GM03348 (cell line): ENCODE measurements around the gene JAKMIP1.

Experiments used
- DNase-seq: peaks from one replicate; pipeline ENCODE4 v3.0.0; 2012; ENCODE audit warnings: low spot score

The JAKMIP1 gene

DNA sequence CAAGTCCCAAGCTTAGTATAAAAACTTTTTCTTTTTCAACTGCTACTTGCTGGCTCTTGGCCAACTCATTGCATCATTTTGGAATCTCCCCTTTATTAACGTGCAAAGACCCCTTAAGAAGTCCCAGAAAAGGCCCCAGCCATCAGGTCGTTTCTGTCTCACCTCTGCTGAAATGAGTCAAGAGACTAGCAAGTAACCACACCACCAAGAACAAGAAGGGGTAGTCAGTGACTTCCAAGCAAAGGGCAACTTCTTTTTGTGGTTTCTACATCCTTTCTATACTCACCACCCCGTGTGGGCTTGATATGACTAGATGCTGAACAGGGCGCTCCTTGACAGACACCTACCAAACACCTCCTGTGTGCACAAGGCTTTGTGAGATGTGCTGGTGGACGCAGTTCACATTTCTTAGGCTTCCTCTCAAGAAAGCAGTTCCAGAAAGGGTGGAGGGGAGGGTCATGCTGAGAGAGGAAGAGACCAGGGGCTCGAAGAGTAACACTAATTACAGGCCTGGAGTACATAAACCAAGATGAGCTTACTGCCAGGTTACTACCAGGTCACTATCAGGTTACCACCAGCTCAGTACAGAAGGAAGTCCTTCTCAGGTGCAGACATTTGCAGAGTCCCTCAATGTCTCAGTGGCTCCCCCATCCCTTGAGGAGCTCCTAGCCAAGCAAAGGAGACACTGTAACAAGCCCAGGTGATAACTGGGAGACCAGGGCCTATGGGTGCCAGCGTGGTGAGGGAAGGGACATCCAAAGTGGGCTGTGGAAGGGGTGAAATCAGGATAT, 19.3 kb downstream of the JAKMIP1 start:
- DNase-seq: no peak

DNA sequence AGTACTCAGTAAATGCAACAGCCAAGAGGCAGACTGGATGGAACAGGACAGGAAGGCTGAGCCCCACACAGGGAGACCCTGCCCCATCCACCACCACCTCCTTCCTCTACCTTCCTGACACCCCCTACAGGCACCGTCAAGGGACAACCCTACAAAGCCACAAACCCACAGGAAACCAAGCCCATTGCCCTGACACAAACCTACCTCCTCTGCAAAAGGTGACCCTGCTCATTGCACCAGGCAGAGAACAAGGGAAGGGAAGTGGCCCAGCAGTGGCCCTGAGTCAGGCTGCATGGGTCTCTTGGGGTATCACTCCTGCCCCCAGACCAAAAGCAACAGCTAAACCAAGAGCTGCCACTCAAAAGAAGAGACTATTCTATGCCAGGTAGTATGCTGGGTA, 21.0 kb downstream of the JAKMIP1 start:
- no peak for DNase-seq

GRCh38 chr4:6178757-6179156, 21.6 kb downstream of the JAKMIP1 start:
- DNase-seq: no peak

DNA sequence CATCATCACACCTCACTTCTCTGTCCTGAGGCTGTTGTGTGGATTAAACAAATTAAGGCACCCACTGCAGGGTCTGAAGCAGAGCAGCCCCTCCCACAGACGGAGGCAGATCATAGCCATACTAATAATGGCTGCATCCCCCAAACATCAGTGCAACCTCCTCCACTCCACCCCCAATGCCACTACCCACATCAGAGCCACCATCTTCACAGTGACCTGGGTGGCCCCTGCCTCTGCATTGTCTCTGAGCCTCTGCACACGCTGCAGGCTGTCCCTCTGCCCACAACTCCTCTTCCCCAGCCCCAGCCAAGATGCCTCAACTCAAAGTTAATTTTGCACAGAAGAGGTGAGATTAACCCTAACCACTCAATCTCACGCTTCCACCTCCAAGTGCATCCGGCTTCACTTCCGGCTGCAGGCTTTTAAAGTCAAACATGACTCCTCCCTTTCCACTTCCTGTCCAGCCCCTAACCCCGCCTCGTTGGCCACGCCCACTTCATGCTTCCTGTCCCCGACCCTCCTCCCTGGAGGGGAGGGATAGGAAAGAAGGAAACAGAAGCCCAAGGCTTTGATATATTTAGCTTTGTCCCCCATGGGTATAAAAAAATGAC, 22.7 kb downstream of the JAKMIP1 start:
- DNase-seq: no peak

GRCh38 chr4:6175426-6175825, 24.9 kb downstream of the JAKMIP1 start:
- DNase-seq: no peak

GRCh38 chr4:6172927-6173200, 27.5 kb downstream of the JAKMIP1 start:
- no peak for DNase-seq

- no peak for DNase-seq
These were observed 28.0 kb downstream of the JAKMIP1 start for GRCh38 chr4:6172093-6172926.

GRCh38 chr4:6169239-6169638, 31.1 kb downstream of the JAKMIP1 start:
- no peak for DNase-seq

GRCh38 chr4:6165766-6166165, 34.6 kb downstream of the JAKMIP1 start:
- DNase-seq: no peak

DNA sequence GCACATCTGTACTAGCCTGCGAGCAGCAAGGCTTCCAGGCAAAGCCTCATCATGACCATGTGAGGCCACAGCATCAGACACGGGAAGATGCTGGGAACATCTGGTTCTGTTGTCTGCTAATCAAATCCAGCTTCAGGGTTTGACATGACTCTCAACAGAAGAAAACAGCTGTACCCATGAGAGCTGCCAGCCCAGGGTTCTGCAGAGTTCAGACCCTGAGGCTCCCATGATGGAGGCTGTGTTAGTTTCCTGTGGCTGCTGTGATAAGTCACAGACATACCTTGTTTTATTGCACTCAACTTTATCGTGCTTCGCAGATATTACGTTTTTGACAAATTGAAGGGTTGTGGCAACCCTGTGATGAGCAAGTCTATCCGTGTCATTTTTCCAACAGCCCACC, 37.5 kb downstream of the JAKMIP1 start:
- DNase-seq: no peak

DNA sequence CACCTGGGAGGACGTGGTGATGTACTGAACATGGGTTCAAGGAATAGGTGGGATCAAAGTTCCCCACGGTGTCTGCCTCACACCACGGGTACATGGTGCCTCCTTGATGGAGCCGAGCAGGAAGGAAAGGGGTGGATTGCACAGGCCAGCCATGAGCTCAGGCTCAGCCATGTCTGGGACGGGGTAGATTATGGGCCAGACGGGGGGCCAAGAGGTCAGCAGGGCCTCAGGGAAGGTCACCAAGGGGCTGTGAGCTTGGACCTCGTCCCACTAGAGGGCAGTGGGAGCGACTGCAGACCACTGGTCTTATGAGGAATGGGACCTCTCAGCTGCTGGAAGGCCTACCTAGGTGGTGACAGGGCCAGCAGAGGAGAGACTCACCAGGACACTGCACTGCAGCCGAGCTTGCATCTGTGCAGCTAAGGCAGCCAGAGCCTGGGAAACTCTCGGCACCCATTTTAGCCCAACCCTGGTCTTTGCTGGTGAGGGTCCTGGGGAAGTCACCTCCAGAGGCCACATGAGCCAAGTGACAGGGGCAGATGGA, 38.4 kb downstream of the JAKMIP1 start:
- no peak for DNase-seq

DNA sequence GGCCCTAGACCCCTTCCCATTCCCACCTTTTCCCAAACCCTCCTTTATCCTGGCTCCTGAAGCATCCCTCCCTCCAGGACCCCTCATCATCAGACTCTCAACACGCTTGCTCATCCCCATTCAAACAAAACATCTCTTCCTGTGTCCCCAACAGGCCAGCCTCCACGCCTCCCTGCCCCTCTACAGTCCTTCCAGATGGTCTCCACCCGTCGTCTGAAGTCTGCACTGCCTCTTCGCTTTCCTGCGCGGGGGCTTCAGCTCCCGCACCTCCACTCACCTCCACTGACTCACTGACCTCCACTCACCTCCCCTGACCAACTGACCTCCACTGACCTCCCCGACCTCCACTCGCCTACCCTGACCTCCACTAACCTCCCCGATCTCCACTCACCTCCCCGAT, 39.8 kb downstream of the JAKMIP1 start:
- DNase-seq: no peak

GRCh38 chr4:6157926-6158325, 42.4 kb downstream of the JAKMIP1 start:
- no peak for DNase-seq

DNA sequence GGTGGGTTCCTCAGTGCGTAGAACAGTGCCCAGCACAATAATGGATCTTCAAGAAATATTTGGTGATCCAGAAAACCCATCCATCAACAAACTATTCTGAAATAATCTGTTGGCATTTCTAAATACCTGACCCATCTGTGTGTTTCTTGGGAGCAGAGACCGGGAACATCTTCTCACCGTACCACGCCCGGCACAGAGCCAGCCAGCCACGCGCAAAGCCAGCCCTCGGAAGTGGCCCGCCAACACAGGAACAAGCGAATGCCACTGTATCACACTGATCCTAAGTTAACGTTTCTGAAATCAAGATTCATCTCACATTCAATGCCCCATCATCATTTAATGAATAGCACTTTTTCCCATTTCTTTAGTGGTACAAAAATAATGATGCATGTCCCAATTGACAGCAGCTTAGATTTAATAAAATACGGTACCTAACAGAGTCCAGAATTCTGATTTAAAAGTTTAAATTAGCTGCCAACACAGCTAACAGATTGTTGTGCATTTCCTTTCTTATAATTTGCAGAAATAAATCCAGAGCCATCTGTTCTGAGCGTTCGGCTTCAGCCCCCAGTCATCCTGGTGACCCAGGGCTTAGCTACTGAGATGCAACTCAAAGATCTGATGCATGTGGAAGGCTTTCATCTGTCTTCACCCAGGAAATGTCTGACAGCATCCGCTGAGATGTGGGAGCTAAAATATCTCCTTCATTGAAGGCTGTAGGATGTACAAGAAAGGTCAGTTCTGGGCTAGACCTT, 44.2 kb downstream of the JAKMIP1 start:
- no peak for DNase-seq

DNA sequence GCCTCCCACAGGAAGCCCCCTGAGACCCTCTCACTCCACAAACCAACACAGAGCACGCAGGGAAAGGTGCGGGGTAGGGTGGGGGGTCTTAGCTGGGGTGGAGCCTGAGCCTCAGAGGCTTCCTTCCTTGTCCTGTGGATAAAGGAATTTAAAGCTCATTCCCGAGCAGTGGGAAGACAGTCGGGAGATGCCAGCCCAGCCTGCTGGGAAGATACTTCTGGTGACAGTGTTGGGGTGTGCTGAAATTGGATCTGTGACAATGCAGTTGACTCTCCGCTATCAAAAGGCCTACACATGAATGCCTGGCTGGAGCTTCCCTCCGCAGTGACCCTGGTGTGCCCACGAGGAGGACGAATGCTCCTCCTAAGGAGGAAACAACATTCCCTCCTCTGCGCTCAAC, 45.5 kb downstream of the JAKMIP1 start:
- DNase-seq: no peak

DNA sequence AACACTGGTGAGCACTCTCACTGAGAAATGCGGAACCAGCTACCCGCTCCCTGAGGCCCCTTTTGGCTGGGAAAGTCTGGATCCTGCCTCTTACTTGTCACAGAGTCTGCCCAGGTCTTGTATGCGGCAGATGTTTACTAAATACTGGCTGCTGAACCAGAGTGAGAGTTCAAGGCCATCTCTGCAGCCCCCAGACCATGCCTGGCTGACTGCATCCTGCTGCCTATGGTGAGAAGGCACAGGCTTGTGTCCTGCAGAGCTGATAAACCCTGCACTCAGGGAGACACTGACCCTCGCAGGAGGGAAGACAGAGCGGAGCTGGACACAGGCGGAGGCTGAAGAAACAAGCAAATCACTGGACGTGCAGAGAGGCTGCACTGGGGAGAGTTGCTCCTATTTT, 46.5 kb downstream of the JAKMIP1 start:
- no peak for DNase-seq

GRCh38 chr4:6152869-6153705, 47.3 kb downstream of the JAKMIP1 start:
- DNase-seq: no peak

DNA sequence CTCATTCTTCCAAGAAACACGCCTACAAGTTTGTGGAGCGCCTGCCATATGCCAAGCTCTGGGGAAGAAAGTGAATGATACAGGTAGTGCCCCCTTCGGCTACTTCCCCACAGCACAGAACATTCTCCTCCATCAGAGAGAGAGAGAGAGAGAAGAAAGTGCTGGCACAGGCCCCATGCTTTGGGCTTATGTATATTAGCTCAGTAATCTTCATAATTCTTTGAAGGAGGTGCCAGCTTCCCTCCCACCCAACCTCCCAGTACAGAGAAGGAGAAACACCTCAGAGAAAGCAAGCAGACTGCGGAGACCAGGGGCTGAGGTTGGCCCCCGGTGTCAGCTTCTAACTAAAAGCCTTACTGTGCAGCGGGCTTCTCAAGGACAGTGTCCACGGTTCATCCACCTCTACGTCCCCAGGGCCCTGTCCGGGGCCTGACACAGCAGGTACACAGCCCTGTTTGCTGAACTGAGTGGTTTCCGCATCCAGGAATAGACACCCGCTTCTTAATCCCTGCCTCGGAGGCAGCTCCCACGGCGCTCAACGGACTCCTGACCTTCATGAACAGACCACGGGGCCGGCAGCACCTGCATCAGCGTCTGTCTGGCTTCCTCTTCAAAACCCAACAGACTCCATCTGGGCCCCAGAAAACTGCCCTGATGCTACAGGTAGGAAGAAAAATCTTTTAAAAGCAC, 50.2 kb downstream of the JAKMIP1 start:
- no peak for DNase-seq

- no peak for DNase-seq
These were observed 51.7 kb downstream of the JAKMIP1 start for GRCh38 chr4:6148506-6149205.

- DNase-seq: no peak
These were observed 52.9 kb downstream of the JAKMIP1 start for GRCh38 chr4:6147441-6147840.
